Measurements from ENCODE around the gene TPGS2.

DNA sequence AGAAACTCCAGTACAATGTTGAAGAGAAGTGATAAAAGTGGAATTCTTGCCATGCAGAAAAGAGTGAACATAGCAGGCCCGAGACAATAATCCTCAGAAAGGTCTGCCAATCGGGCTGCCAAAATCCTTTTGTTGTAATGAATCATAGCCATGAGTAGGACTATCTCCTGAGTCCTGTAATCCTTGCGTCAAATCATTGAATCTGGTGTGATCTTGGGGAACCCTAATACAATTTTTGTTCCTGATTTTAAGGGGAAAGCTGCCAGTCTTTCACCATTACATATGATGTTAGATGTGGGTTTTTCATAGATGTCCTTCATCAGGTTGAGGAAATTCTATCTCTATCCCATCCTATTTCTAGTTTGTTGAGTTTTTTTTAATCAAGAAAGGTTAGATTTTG lies 2.2 kb downstream of the TPGS2 start:
- TF ChIP-seq, protein P1, sequence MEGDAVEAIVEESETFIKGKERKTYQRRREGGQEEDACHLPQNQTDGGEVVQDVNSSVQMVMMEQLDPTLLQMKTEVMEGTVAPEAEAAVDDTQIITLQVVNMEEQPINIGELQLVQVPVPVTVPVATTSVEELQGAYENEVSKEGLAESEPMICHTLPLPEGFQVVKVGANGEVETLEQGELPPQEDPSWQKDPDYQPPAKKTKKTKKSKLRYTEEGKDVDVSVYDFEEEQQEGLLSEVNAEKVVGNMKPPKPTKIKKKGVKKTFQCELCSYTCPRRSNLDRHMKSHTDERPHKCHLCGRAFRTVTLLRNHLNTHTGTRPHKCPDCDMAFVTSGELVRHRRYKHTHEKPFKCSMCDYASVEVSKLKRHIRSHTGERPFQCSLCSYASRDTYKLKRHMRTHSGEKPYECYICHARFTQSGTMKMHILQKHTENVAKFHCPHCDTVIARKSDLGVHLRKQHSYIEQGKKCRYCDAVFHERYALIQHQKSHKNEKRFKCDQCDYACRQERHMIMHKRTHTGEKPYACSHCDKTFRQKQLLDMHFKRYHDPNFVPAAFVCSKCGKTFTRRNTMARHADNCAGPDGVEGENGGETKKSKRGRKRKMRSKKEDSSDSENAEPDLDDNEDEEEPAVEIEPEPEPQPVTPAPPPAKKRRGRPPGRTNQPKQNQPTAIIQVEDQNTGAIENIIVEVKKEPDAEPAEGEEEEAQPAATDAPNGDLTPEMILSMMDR (IDR thresholded peaks at IDR 0.05) = no peak
- no peak for TF ChIP-seq POLR2A (IDR thresholded peaks at IDR 0.05)
- no peak for TF ChIP-seq EP300 (IDR thresholded peaks at IDR 0.05; ENCODE audit: low read depth)
